H54 (cell line): ENCODE results near the gene SYAP1.

ENCODE experiments used
- DNase-seq: peaks from one replicate; pipeline ENCODE4 v3.0.0; 2011; ENCODE audit warnings: low spot score, mixed read lengths; ENCODE audit not compliant: insufficient read length
- FAIRE-seq: peaks from 3 replicates; lab custom pipeline; 2011; peaks lifted over from hg19 to GRCh38; lab: Jason Lieb, UNC
- POLR2A ChIP-seq: IDR thresholded peaks from 2 replicates; pipeline ENCODE4 v1.6.1; 2011; ENCODE audit warnings: low read depth, mild to moderate bottlenecking, low read length

The SYAP1 gene

GRCh38 chrX:16804923-16805464, 85.6 kb downstream of the SYAP1 start:
- no peak for FAIRE-seq
- no peak for TF ChIP-seq POLR2A
- no peak for DNase-seq

- no peak for FAIRE-seq
- TF ChIP-seq POLR2A, result no peak
These were observed 88.1 kb downstream of the SYAP1 start for GRCh38 chrX:16807548-16807947.

DNA sequence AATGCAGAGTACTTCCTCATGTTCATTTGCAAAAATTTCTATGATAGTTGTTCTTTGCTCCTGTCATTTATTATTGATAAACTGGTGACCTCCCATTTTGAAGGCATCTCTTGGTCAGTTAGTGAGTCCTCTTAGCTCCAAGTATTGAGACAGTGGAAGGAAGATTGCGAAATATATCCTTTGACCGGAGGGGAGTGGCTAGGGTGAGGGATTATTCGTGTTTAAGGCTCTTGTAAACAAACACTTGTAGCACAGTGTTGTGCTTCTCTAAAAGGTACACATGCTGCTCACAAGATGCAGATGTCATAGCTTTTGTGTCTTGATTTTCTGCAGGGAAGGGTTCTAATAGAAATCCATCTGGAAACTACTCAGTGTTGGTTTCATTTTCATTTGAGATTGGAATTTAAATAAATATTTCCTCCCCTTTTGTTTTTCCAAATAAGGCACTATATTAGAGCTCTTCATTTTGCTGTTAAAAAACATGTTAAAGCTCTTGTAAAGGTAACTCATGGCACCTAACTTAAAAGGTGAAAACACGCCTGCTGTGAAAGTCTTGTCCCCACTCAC, 88.6 kb downstream of the SYAP1 start:
- no peak for TF ChIP-seq POLR2A
- DNase-seq, result no peak
- no peak for FAIRE-seq

More at GRCh38 chrX:16807548-16807947, 88.1 kb downstream of the SYAP1 start:
- no peak for DNase-seq

DNA sequence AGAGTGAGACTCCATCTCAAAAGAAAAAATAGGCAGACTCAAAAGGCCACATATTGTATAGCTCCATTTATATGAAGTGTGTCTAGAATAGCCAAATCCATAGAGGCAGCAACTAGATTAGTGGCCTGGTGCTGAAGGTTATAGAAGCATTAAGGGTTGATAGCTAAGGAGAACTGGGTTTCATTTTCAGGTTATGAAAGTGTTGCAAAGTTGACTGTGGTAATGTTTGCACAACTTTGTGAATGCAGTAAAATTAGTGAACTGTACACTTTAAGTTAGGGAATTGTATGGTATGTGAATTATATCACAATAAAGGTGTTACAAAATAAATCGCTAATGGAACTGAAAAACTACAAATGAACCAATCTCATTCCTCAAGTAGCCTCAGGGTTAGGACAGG, 95.2 kb downstream of the SYAP1 start:
- no peak for DNase-seq
- TF ChIP-seq POLR2A, result no peak
- FAIRE-seq, result no peak
